ENCODE measurements around the gene CDAN1. TPM values are rescaled to one million over a fixed set of nuclear protein-coding genes. Genes with fewer than 3 reads are reported as not detected.

CDAN1 gene
- total and polyA plus RNA-seq, 12 donors = 3.6 to 40.8 (median 14.8) TPM

GRCh38 chr15:42721916-42722315 lies 15.0 kb downstream of the CDAN1 start:
- Histone ChIP-seq H3K27ac (no peak overlapping the region), H3K4me3 (no peak overlapping the region), H3K36me3 (replicated peaks in 1 of 2) (peaks cover 0 to 57% of the 10 kb centered on the region in 2 donors), H3K9me3 (replicated peaks in 1 of 3) (no peaks in the 10 kb centered on the region), H3K27me3 (no peaks in the 10 kb centered on the region), H3K4me1 (replicated peaks in 1 of 2) (no peaks in the 10 kb centered on the region)
- intact Hi-C loops (cut with DNase I) = no loop called here
- WGBS, 4 donors = 66 to 96% (median 87%) methylated on average over 2 to 3 of the region's 3 CpGs
- TF ChIP-seq CTCF (IDR thresholded peaks at IDR 0.05) (no peak), POLR2A (IDR thresholded peaks at IDR 0.05) (no peak)
- no peak for DNase-seq

- Histone ChIP-seq H3K27me3 (no peaks in the 10 kb centered on the region), H3K27ac (no peak overlapping the region), H3K4me3 (no peak overlapping the region), H3K36me3 (replicated peaks in 1 of 2) (peaks cover 0 to 48% of the 10 kb centered on the region in 2 donors), H3K4me1 (replicated peaks in 1 of 2) (no peaks in the 10 kb centered on the region), H3K9me3 (replicated peaks in 1 of 3) (no peaks in the 10 kb centered on the region)
- no peak for TF ChIP-seq CTCF (IDR thresholded peaks at IDR 0.05)
- TF ChIP-seq POLR2A (IDR thresholded peaks at IDR 0.05) = no peak
- 80 to 92% (median 87%) methylated on average over 2 to 6 of the region's 6 CpGs for WGBS, 4 donors
- intact Hi-C loops (cut with DNase I) = no loop called here
- no peak for DNase-seq
These were observed 15.9 kb downstream of the CDAN1 start for GRCh38 chr15:42721016-42721415.

- TF ChIP-seq POLR2A (IDR thresholded peaks at IDR 0.05) = no peak
- no peak for TF ChIP-seq CTCF (IDR thresholded peaks at IDR 0.05)
- Histone ChIP-seq H3K27me3 (no peaks in the 10 kb centered on the region), H3K4me3 (no peak overlapping the region), H3K4me1 (replicated peaks in 1 of 2) (no peaks in the 10 kb centered on the region), H3K9me3 (replicated peaks in 1 of 3) (no peaks in the 10 kb centered on the region), H3K36me3 (replicated peaks in 1 of 2) (peaks cover 0 to 38% of the 10 kb centered on the region in 2 donors), H3K27ac (no peak overlapping the region)
- 91 to 96% (median 92%) methylated on average over 3 of the region's 3 CpGs for WGBS, 4 donors
- intact Hi-C loops (cut with DNase I) = no loop called here
- no peak for DNase-seq
These were observed 16.9 kb downstream of the CDAN1 start for GRCh38 chr15:42720071-42720470.

GRCh38 chr15:42719043-42719442 lies 17.9 kb downstream of the CDAN1 start:
- H3K27ac ChIP-seq = no peak overlapping the region
- no peaks in the 10 kb centered on the region for H3K4me1 ChIP-seq (replicated peaks in 1 of 2)
- no peak overlapping the region for H3K4me3 ChIP-seq
- H3K36me3 ChIP-seq (replicated peaks in 1 of 2) = peaks cover 0 to 28% of the 10 kb centered on the region in 2 donors
- intact Hi-C loops (cut with DNase I) = no loop called here
- no peaks in the 10 kb centered on the region for H3K27me3 ChIP-seq
- no peak for DNase-seq
- TF ChIP-seq POLR2A (IDR thresholded peaks at IDR 0.05) (no peak), CTCF (IDR thresholded peaks at IDR 0.05) (no peak)
- WGBS, 4 donors = 60 to 80% (median 70%) methylated on average over 5 to 6 of the region's 6 CpGs
- H3K9me3 ChIP-seq (replicated peaks in 1 of 3) = no peaks in the 10 kb centered on the region
